Measurements from ENCODE around the gene DENND11.

DENND11 gene, protein sequence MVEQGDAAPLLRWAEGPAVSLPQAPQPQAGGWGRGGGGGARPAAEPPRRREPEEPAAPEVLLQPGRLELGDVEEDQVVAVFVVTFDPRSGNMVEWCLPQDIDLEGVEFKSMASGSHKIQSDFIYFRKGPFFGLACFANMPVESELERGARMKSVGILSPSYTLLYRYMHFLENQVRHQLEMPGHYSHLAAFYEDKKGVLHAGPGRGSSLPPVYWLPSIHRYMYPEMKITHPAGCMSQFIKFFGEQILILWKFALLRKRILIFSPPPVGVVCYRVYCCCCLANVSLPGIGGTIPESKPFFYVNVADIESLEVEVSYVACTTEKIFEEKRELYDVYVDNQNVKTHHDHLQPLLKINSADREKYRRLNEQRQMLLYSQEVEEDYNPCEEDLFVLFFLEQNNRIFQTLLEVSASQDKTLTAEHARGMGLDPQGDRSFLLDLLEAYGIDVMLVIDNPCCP
- 86.7 to 205 reads per million in 2 experiments for total RNA-seq

- DNase-seq (ENCODE audit: low read depth): peak; percentile 37
Measured at GRCh38 chr7:141702047-141702567, at the start of gene DENND11. Gene DENND11 (minus strand): TSS chr7:141702166. CDS start chr7:141702153, 13 bp downstream.

GRCh38 chr7:141748396-141748795 is 46.4 kb upstream of the DENND11 start:
- no peak for DNase-seq (ENCODE audit: low read depth)

DNA sequence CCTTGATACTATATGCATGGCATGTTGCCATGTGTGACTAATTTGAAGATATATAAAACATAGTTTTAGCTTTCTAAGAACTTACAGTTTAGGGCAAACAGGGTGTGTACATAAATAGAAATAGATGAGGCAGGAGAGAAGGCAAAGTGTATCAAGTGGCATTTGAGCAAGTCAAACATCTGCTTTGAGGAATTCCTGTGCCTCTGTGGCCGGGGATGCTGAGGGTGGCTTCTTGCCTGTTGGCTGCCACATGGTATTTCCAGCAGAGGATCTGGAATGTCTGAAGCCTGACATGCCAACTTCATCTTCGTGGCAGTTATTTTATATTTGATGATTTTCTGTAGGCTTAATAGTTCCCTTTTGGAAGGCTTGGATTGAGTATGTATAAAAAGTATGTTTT is 42.2 kb upstream of the DENND11 start:
- no peak for DNase-seq (ENCODE audit: low read depth)

- DNase-seq (ENCODE audit: low read depth): no peak
Measured at GRCh38 chr7:141742229-141742628, 40.3 kb upstream of the DENND11 start.

GRCh38 chr7:141739250-141739649 is 37.3 kb upstream of the DENND11 start:
- DNase-seq (ENCODE audit: low read depth): no peak

GRCh38 chr7:141738592-141739013 is 36.6 kb upstream of the DENND11 start:
- no peak for DNase-seq (ENCODE audit: low read depth)

- DNase-seq (ENCODE audit: low read depth): peak; percentile 89
Measured at GRCh38 chr7:141737836-141738591, 36.0 kb upstream of the DENND11 start, which contains the start of gene SSBP1. Gene SSBP1 (plus strand): TSS chr7:141738358. CDS start chr7:141739167, 809 bp downstream.

DNA sequence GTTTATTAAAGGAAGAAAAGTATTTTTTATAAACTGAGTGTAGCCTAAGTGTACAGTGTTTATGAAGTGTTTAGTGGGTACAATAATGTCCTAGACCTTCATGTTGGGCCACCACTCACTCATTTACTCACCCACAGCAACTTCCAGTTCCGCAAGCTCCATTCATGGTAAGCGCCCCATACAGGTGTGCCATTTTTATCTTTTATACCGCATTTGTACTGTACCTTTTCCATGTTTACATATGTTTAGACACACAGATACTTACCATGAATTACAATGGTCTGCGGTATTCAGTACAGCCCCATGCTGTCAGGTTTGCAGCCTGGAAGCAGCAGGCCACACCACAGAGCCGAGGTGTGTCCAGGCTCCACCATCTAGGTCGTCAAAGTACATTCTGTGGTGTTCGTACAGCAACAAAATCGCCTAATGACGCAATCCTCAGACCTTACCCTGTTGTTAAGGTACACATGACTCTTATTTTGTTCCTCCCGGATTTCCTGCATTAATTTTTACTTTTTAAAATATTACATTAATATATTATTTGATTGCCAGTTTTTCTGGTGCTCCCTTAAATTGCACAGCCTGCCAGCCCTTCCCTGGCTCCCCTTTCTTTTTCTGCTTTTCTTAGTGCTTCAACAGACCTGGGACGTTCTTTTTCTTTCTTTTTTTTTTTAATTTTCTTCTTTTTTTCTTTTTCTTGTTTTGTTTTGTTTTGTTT is 35.3 kb upstream of the DENND11 start:
- DNase-seq (ENCODE audit: low read depth): peak; percentile 1

GRCh38 chr7:141731476-141732149 is 29.6 kb upstream of the DENND11 start:
- no peak for DNase-seq (ENCODE audit: low read depth)

DNA sequence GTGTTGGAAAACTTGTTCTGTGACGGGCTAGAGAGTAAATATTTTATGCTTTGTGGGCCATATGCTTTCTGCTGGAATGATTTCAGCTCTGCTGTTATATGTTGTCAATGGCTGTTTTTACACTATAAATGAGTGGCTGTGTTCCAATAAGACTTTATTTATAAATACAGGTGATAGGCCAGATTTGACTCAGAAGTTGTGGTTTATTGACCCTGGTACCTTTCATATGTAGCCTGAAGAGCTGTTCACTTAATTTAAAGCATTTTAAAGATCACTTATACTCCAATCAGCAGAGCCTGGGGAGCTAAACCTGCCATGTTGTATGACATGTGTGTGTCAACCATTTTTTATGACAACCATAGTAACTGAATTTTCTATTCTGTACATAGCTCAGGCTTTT is 27.1 kb upstream of the DENND11 start:
- no peak for DNase-seq (ENCODE audit: low read depth)

- DNase-seq (ENCODE audit: low read depth): no peak
Measured at GRCh38 chr7:141722529-141722928, 20.6 kb upstream of the DENND11 start.

DNA sequence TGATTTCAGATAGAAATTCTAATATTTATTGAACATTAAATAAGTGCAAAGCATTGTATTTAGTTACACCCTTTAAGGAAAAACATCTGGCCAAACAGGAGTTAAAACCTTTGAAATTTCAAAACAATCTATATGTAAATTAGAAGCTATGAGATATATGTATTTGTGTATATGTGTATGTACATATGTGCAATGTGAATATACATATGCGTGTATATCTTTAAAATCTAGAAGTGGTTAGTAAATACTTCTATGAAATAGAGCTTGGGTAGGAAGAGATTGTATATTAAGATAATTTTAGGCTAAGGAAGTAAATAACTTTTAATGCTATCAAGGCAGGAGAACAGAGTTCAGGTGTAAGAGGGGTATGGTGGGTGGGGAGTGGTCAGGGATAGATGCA is 15.5 kb upstream of the DENND11 start:
- no peak for DNase-seq (ENCODE audit: low read depth)

DNA sequence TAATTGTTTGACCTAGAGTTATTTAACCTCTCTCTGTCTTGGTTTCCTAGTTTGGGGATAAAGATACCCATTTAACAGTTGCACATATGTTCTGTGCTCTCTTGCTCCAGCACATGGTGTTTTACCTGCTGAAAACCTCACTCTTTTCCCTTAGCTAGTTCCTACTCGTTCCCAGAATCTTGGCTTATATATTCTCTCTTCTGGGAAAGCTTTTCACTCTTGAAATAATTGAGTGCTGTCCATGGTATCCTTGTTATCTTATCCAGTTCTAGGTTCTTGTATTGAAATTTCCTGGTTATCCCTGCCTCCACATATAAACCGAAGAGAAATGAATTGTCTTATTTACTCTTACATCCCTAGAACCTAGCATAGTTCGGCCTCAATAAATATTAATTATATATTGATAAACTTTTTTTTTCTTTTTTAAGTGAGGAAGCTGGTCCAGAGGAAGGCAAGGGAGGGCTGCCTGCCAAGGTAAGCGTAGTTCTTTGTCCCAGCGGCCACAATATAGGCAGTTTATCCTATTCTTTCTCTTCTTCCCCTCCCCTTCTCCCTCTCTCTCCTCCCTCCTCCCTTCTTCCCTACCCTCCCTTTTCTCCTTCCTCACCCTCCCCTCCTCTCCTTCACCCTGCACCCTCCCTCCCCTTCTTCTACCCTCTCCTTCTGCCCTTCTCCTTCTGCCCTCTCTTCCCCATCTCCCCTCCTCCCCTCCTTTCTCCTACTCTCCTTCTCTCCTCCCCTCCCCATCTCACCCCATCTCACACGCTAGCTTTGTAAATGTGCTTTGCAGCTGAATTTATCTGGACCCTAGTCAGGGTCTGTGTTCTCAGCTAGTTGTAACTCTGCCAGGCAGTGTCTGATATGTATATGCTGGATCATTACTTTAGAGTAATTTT is 14.1 kb upstream of the DENND11 start:
- DNase-seq (ENCODE audit: low read depth): no peak

DNA sequence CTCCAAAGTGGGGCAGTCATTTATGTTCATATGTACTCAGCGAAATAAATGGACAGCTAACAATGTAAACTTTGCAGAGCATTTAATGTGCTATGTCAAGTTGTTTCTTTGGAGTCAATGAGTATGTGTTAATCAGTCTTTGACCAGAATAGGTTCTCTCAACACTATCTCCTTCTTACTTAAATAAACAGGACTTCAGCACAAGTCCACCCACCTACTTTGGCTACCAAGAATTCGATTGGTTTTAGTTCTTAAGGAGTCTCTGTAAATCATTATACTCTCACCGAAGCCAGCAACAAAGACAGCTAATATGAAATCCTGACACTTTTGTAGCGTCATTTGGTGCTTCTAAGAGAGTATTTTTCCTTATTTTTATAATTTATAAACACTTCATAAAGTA is 13.1 kb upstream of the DENND11 start:
- no peak for DNase-seq (ENCODE audit: low read depth)

DNA sequence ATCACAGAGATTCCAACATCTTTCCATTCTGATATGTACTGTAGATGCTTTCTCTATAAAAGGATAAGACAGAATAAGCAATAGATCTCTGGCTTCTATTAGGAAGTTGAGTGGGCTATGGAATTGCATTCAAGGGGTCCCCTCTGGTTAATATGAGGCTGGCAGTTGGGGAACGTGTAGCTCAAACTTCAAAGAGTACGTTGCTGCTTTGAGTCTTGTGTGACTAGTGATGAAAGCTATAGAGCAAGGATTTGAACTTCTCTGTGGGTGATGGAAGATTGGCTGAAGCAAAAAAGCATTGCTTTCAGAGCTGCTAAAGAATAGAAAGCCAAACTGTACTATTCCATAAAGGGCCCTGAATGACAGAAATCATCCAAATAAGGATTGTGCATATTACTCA is 12.6 kb upstream of the DENND11 start:
- no peak for DNase-seq (ENCODE audit: low read depth)

GRCh38 chr7:141713890-141714289 is 11.9 kb upstream of the DENND11 start:
- DNase-seq (ENCODE audit: low read depth): no peak

GRCh38 chr7:141712603-141713255 is 10.8 kb upstream of the DENND11 start:
- no peak for DNase-seq (ENCODE audit: low read depth)

DNA sequence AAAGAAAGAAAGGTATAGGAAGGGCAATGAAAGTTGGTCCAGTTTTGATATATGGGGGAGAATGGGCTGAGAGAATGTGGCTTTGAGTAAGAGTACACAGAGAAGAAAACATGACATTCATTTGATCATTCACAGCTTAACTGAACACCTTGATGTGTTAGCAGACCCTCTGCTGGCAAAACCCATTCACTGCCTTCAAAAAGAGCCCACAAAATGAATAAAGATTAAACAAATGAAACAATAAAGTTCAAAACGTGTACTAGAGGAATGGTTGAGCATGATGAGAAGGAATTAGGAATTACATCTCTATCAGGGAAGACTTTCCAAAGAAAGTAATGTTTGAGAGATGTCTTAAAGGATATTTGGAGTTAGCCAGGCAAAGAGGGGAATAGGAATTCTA is 8.3 kb upstream of the DENND11 start:
- DNase-seq (ENCODE audit: low read depth): no peak

DNA sequence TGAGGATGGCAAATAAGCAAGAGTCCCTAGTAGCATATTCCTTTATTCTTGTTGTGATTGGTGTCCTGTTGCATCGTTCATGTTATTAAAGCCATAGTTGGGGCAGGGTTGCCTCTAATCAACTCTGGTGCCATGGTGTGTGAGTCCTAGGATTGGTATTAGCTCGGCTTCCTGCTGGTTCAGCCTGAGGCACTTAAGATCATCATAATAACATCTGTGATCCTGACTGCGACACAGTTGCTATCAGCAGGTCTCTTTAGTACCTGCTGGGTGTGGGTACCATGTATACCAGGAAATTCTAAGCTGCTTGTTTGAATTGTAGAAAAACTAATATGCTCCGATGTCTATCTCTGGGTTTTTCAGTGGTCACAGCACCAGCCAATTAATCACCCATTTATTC is 7.8 kb upstream of the DENND11 start:
- DNase-seq (ENCODE audit: low read depth): no peak

DNA sequence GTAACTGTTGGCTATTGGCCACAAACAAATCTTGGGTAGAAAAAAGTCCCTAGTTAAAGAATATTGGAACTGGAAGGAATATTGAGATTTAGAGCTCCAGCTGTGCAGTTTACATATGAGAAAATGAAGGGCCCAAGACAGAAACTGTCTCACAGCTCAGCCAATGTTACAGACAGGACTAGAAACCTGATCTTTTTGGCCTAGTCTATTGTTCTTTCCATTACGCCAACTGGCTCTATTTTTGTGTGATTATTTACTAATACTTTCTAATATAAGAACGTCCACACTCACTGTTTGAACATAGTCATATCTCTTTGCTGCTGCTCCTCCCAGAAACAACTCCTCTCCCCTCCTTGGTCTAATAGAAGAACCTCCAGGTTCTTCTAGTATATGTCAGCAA is 7.4 kb upstream of the DENND11 start:
- no peak for DNase-seq (ENCODE audit: low read depth)

All from T follicular helper cell (primary cell).